SU-DHL-6 (cell line): Measurements from ENCODE around the gene ALCAM.

Source experiments
- EZH2phosphoT487 ChIP-seq: fragments of 200-600 bp; sonication (generic), shearing (Covaris generic); conservative IDR thresholded peaks from 2 replicates; pipeline ENCODE4 v1.6.1; 2018; ENCODE audit warnings: mild to moderate bottlenecking, antibody characterized with exemption, low read length, moderate library complexity, mixed read lengths
- TF ChIP-seq, protein P1 (sequence below): fragments of 200-600 bp; sonication (generic); IDR thresholded peaks from one replicate; pipeline ENCODE4 v1.5.1; 2017; ENCODE audit warnings: antibody characterized with exemption, mild to moderate bottlenecking, low read length, moderate library complexity; ENCODE audit not compliant: insufficient read depth, poor library complexity, severe bottlenecking

DNA sequence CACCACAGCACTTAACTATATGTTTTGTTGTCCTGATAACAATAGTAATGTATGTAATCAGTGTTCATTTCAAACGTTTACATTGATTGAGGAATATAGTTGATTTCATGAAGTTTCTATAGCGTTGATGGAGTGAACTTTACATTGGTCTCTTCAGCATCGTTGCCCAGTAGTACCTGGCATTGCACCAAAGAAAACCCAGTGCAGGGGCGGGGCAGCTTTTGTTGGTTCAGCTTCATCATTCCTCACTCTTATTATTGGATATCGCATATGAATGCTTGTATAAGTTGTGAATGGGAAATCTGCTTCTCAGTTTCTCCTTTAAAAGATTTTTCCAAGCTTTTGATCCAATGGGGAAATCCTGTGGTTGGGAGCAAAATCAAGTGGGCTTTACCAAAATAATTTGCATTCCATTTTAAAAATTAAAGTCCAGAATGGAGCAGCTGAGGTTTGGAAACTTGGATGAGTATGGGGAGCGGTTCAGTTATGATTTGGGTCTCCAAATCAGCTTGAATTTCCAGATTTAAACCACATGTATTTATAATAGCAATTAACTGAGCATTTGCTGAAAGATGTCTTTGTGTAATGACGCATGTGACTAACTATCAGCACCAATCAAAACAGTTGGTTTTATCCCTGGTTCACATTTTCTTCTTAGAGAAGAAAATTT lies 213.7 kb downstream of the ALCAM start:
- TF ChIP-seq, protein P1, sequence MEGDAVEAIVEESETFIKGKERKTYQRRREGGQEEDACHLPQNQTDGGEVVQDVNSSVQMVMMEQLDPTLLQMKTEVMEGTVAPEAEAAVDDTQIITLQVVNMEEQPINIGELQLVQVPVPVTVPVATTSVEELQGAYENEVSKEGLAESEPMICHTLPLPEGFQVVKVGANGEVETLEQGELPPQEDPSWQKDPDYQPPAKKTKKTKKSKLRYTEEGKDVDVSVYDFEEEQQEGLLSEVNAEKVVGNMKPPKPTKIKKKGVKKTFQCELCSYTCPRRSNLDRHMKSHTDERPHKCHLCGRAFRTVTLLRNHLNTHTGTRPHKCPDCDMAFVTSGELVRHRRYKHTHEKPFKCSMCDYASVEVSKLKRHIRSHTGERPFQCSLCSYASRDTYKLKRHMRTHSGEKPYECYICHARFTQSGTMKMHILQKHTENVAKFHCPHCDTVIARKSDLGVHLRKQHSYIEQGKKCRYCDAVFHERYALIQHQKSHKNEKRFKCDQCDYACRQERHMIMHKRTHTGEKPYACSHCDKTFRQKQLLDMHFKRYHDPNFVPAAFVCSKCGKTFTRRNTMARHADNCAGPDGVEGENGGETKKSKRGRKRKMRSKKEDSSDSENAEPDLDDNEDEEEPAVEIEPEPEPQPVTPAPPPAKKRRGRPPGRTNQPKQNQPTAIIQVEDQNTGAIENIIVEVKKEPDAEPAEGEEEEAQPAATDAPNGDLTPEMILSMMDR = no peak
- no peak for TF ChIP-seq EZH2phosphoT487
